Measurements from ENCODE around the gene UBE2QL1.

The UBE2QL1 gene

GRCh38 chr5:6480133-6481051 is 31.7 kb downstream of the UBE2QL1 start:
- DNase-seq, result no peak

- no peak for DNase-seq
Measured at GRCh38 chr5:6482735-6483134, 34.1 kb downstream of the UBE2QL1 start.

GRCh38 chr5:6483880-6484382 is 35.3 kb downstream of the UBE2QL1 start:
- DNase-seq, result no peak

- no peak for DNase-seq
Measured at GRCh38 chr5:6484446-6484845, 35.8 kb downstream of the UBE2QL1 start.

- no peak for DNase-seq
Measured at GRCh38 chr5:6484899-6485298, 36.2 kb downstream of the UBE2QL1 start.

GRCh38 chr5:6485441-6485840 is 36.8 kb downstream of the UBE2QL1 start:
- DNase-seq, result no peak

- DNase-seq, result no peak
Measured at GRCh38 chr5:6486074-6486473, 37.4 kb downstream of the UBE2QL1 start.

GRCh38 chr5:6487081-6487480 is 38.4 kb downstream of the UBE2QL1 start:
- no peak for DNase-seq

GRCh38 chr5:6488021-6488420 is 39.4 kb downstream of the UBE2QL1 start:
- DNase-seq, result no peak

- DNase-seq, result no peak
Measured at GRCh38 chr5:6489643-6490185, 41.1 kb downstream of the UBE2QL1 start.

GRCh38 chr5:6490246-6490645 is 41.6 kb downstream of the UBE2QL1 start:
- no peak for DNase-seq

GRCh38 chr5:6490693-6491092 is 42.0 kb downstream of the UBE2QL1 start:
- no peak for DNase-seq

- DNase-seq, result no peak
Measured at GRCh38 chr5:6491196-6491918, 42.7 kb downstream of the UBE2QL1 start.

- DNase-seq, result no peak
Measured at GRCh38 chr5:6491919-6492290, 43.2 kb downstream of the UBE2QL1 start.

- DNase-seq, result no peak
Measured at GRCh38 chr5:6492934-6493333, 44.3 kb downstream of the UBE2QL1 start.

GRCh38 chr5:6493681-6494454 is 45.2 kb downstream of the UBE2QL1 start:
- DNase-seq, result no peak

- no peak for DNase-seq
Measured at GRCh38 chr5:6494939-6495338, 46.3 kb downstream of the UBE2QL1 start.

- no peak for DNase-seq
Measured at GRCh38 chr5:6495433-6496206, 47.0 kb downstream of the UBE2QL1 start.

- DNase-seq, result no peak
Measured at GRCh38 chr5:6496207-6496584, 47.5 kb downstream of the UBE2QL1 start.

- no peak for DNase-seq
Measured at GRCh38 chr5:6496636-6497035, 48.0 kb downstream of the UBE2QL1 start.

- no peak for DNase-seq
Measured at GRCh38 chr5:6497262-6497661, 48.6 kb downstream of the UBE2QL1 start.

- DNase-seq, result no peak
Measured at GRCh38 chr5:6498968-6499367, 50.3 kb downstream of the UBE2QL1 start.
